ENCODE data around the gene ADAMTS7.

ADAMTS7 gene

GRCh38 chr15:78831229-78832207 is 20.3 kb upstream of the ADAMTS7 start:
- no peak overlapping the region for H3K9ac ChIP-seq (ENCODE audit: low read depth in 1 of 2, low read length in 2 of 2)
- peaks cover 2% of the 10 kb centered on the region in 2 donors for H3K27me3 ChIP-seq (ENCODE audit: control insufficient read depth in 2 of 2, insufficient read depth in 2 of 2, low read length in 2 of 2)
- H3K9me3 ChIP-seq (ENCODE audit: control insufficient read depth in 2 of 2, low read length in 2 of 2): no peaks in the 10 kb centered on the region
- no peaks in the 10 kb centered on the region for H3K4me1 ChIP-seq (ENCODE audit: control insufficient read depth in 2 of 2, insufficient read depth in 2 of 2, low read length in 2 of 2)
- no peak overlapping the region for H3K4me3 ChIP-seq (ENCODE audit: low read length in 2 of 2)
- H3K27ac ChIP-seq (ENCODE audit: low read depth in 2 of 2, low read length in 2 of 2): no peak overlapping the region
- H3K36me3 ChIP-seq (ENCODE audit: control insufficient read depth in 2 of 2, insufficient read depth in 2 of 2, low read length in 2 of 2): no peaks in the 10 kb centered on the region

GRCh38 chr15:78830514-78831228 is 19.4 kb upstream of the ADAMTS7 start:
- H3K9me3 ChIP-seq (ENCODE audit: control insufficient read depth in 2 of 2, low read length in 2 of 2): no peaks in the 10 kb centered on the region
- no peak overlapping the region for H3K27ac ChIP-seq (ENCODE audit: low read depth in 2 of 2, low read length in 2 of 2)
- H3K36me3 ChIP-seq (ENCODE audit: control insufficient read depth in 2 of 2, insufficient read depth in 2 of 2, low read length in 2 of 2): no peaks in the 10 kb centered on the region
- H3K4me3 ChIP-seq (ENCODE audit: low read length in 2 of 2): no peak overlapping the region
- H3K27me3 ChIP-seq (ENCODE audit: control insufficient read depth in 2 of 2, insufficient read depth in 2 of 2, low read length in 2 of 2): peaks cover 2% of the 10 kb centered on the region in 2 donors
- no peaks in the 10 kb centered on the region for H3K4me1 ChIP-seq (ENCODE audit: control insufficient read depth in 2 of 2, insufficient read depth in 2 of 2, low read length in 2 of 2)
- no peak overlapping the region for H3K9ac ChIP-seq (ENCODE audit: low read depth in 1 of 2, low read length in 2 of 2)

- H3K9ac ChIP-seq (ENCODE audit: low read depth in 1 of 2, low read length in 2 of 2): no peak overlapping the region
- H3K27ac ChIP-seq (ENCODE audit: low read depth in 2 of 2, low read length in 2 of 2): no peak overlapping the region
- no peaks in the 10 kb centered on the region for H3K36me3 ChIP-seq (ENCODE audit: control insufficient read depth in 2 of 2, insufficient read depth in 2 of 2, low read length in 2 of 2)
- no peak overlapping the region for H3K4me3 ChIP-seq (ENCODE audit: low read length in 2 of 2)
- H3K9me3 ChIP-seq (ENCODE audit: control insufficient read depth in 2 of 2, low read length in 2 of 2): no peaks in the 10 kb centered on the region
- H3K27me3 ChIP-seq (ENCODE audit: control insufficient read depth in 2 of 2, insufficient read depth in 2 of 2, low read length in 2 of 2): peaks cover 0 to 2% of the 10 kb centered on the region in 2 donors
- no peaks in the 10 kb centered on the region for H3K4me1 ChIP-seq (ENCODE audit: control insufficient read depth in 2 of 2, insufficient read depth in 2 of 2, low read length in 2 of 2)
Measured at GRCh38 chr15:78828920-78829319, 17.7 kb upstream of the ADAMTS7 start.

- H3K27me3 ChIP-seq (ENCODE audit: control insufficient read depth in 2 of 2, insufficient read depth in 2 of 2, low read length in 2 of 2): no peaks in the 10 kb centered on the region
- H3K9me3 ChIP-seq (ENCODE audit: control insufficient read depth in 2 of 2, low read length in 2 of 2): no peaks in the 10 kb centered on the region
- H3K9ac ChIP-seq (ENCODE audit: low read depth in 1 of 2, low read length in 2 of 2): no peak overlapping the region
- no peaks in the 10 kb centered on the region for H3K4me1 ChIP-seq (ENCODE audit: control insufficient read depth in 2 of 2, insufficient read depth in 2 of 2, low read length in 2 of 2)
- no peak overlapping the region for H3K4me3 ChIP-seq (ENCODE audit: low read length in 2 of 2)
- H3K36me3 ChIP-seq (ENCODE audit: control insufficient read depth in 2 of 2, insufficient read depth in 2 of 2, low read length in 2 of 2): no peaks in the 10 kb centered on the region
- H3K27ac ChIP-seq (ENCODE audit: low read depth in 2 of 2, low read length in 2 of 2): no peak overlapping the region
Measured at GRCh38 chr15:78822514-78822913, 11.2 kb upstream of the ADAMTS7 start.

- H3K27me3 ChIP-seq (ENCODE audit: control insufficient read depth in 2 of 2, insufficient read depth in 2 of 2, low read length in 2 of 2): peaks cover 16 to 23% of the 10 kb centered on the region in 2 donors
- H3K9ac ChIP-seq (ENCODE audit: low read depth in 1 of 2, low read length in 2 of 2): peak overlapping the region; percentile 36 to 38
- H3K4me1 ChIP-seq (ENCODE audit: control insufficient read depth in 2 of 2, insufficient read depth in 2 of 2, low read length in 2 of 2): peaks cover 6 to 9% of the 10 kb centered on the region in 2 donors
- H3K4me3 ChIP-seq (ENCODE audit: low read length in 2 of 2): peak overlapping the region; percentile 28 to 45
- H3K36me3 ChIP-seq (ENCODE audit: control insufficient read depth in 2 of 2, insufficient read depth in 2 of 2, low read length in 2 of 2): no peaks in the 10 kb centered on the region
- no peaks in the 10 kb centered on the region for H3K9me3 ChIP-seq (ENCODE audit: control insufficient read depth in 2 of 2, low read length in 2 of 2)
- peak overlapping the region in 1 of 2 donors; percentile 43 for H3K27ac ChIP-seq (ENCODE audit: low read depth in 2 of 2, low read length in 2 of 2)
Measured at GRCh38 chr15:78811825-78812183, 540 bp upstream of the ADAMTS7 start.

- H3K4me1 ChIP-seq (ENCODE audit: control insufficient read depth in 2 of 2, insufficient read depth in 2 of 2, low read length in 2 of 2): peaks cover 6 to 9% of the 10 kb centered on the region in 2 donors
- H3K36me3 ChIP-seq (ENCODE audit: control insufficient read depth in 2 of 2, insufficient read depth in 2 of 2, low read length in 2 of 2): no peaks in the 10 kb centered on the region
- H3K9ac ChIP-seq (ENCODE audit: low read depth in 1 of 2, low read length in 2 of 2): no peak overlapping the region
- H3K4me3 ChIP-seq (ENCODE audit: low read length in 2 of 2): peak overlapping the region; percentile 55 to 60
- H3K27ac ChIP-seq (ENCODE audit: low read depth in 2 of 2, low read length in 2 of 2): peak overlapping the region in 1 of 2 donors; percentile 43
- peaks cover 16 to 23% of the 10 kb centered on the region in 2 donors for H3K27me3 ChIP-seq (ENCODE audit: control insufficient read depth in 2 of 2, insufficient read depth in 2 of 2, low read length in 2 of 2)
- H3K9me3 ChIP-seq (ENCODE audit: control insufficient read depth in 2 of 2, low read length in 2 of 2): no peaks in the 10 kb centered on the region
Measured at GRCh38 chr15:78810362-78811123, 721 bp downstream of the ADAMTS7 start.

- Histone ChIP-seq H3K9ac (ENCODE audit: low read depth in 1 of 2, low read length in 2 of 2) (no peak overlapping the region), H3K27me3 (ENCODE audit: control insufficient read depth in 2 of 2, insufficient read depth in 2 of 2, low read length in 2 of 2) (peaks cover 16 to 23% of the 10 kb centered on the region in 2 donors), H3K36me3 (ENCODE audit: control insufficient read depth in 2 of 2, insufficient read depth in 2 of 2, low read length in 2 of 2) (no peaks in the 10 kb centered on the region), H3K27ac (ENCODE audit: low read depth in 2 of 2, low read length in 2 of 2) (peak overlapping the region in 1 of 2 donors; percentile 43), H3K4me3 (ENCODE audit: low read length in 2 of 2) (peak overlapping the region in 1 of 2 donors; percentile 5), H3K9me3 (ENCODE audit: control insufficient read depth in 2 of 2, low read length in 2 of 2) (no peaks in the 10 kb centered on the region), H3K4me1 (ENCODE audit: control insufficient read depth in 2 of 2, insufficient read depth in 2 of 2, low read length in 2 of 2) (peaks cover 6 to 9% of the 10 kb centered on the region in 2 donors)
Measured at GRCh38 chr15:78810003-78810361, 1.3 kb downstream of the ADAMTS7 start.

GRCh38 chr15:78808550-78808949 is 2.7 kb downstream of the ADAMTS7 start:
- Histone ChIP-seq H3K4me3 (ENCODE audit: low read length in 2 of 2) (no peak overlapping the region), H3K9me3 (ENCODE audit: control insufficient read depth in 2 of 2, low read length in 2 of 2) (no peaks in the 10 kb centered on the region), H3K36me3 (ENCODE audit: control insufficient read depth in 2 of 2, insufficient read depth in 2 of 2, low read length in 2 of 2) (no peaks in the 10 kb centered on the region), H3K27ac (ENCODE audit: low read depth in 2 of 2, low read length in 2 of 2) (no peak overlapping the region), H3K4me1 (ENCODE audit: control insufficient read depth in 2 of 2, insufficient read depth in 2 of 2, low read length in 2 of 2) (peaks cover 6 to 9% of the 10 kb centered on the region in 2 donors), H3K27me3 (ENCODE audit: control insufficient read depth in 2 of 2, insufficient read depth in 2 of 2, low read length in 2 of 2) (peaks cover 16 to 21% of the 10 kb centered on the region in 2 donors), H3K9ac (ENCODE audit: low read depth in 1 of 2, low read length in 2 of 2) (no peak overlapping the region)

GRCh38 chr15:78807359-78807758 is 3.9 kb downstream of the ADAMTS7 start:
- H3K27me3 ChIP-seq (ENCODE audit: control insufficient read depth in 2 of 2, insufficient read depth in 2 of 2, low read length in 2 of 2): peaks cover 12 to 21% of the 10 kb centered on the region in 2 donors
- H3K9ac ChIP-seq (ENCODE audit: low read depth in 1 of 2, low read length in 2 of 2): no peak overlapping the region
- H3K36me3 ChIP-seq (ENCODE audit: control insufficient read depth in 2 of 2, insufficient read depth in 2 of 2, low read length in 2 of 2): no peaks in the 10 kb centered on the region
- H3K27ac ChIP-seq (ENCODE audit: low read depth in 2 of 2, low read length in 2 of 2): no peak overlapping the region
- H3K4me3 ChIP-seq (ENCODE audit: low read length in 2 of 2): no peak overlapping the region
- no peaks in the 10 kb centered on the region for H3K9me3 ChIP-seq (ENCODE audit: control insufficient read depth in 2 of 2, low read length in 2 of 2)
- peaks cover 6 to 8% of the 10 kb centered on the region in 2 donors for H3K4me1 ChIP-seq (ENCODE audit: control insufficient read depth in 2 of 2, insufficient read depth in 2 of 2, low read length in 2 of 2)

Measured in mucosa of rectum (tissue), 2 donors.